Measurements from ENCODE around the gene DCLK1. TPM values are rescaled to one million over a fixed set of nuclear protein-coding genes. Genes with fewer than 3 reads are reported as not detected.

Gene DCLK1
- total RNA-seq, 5 donors from 2014 or later (not counting 1 experiment from before 2014, with no cell fraction given): 0.03 to 0.09 TPM; not detected in 3

GRCh38 chr13:36055366-36055765 is 75.8 kb downstream of the DCLK1 start:
- no peak overlapping the region for H3K27ac Mint-ChIP-seq
- no peaks in the 10 kb centered on the region for H3K36me3 ChIP-seq (ENCODE audit: control insufficient read depth in 2 of 2, extremely low read depth in 1 of 2, insufficient read depth in 1 of 2, low read length in 1 of 2)
- WGBS (ENCODE audit: insufficient coverage): no CpG with 5 or more reads among the region's 4 CpGs
- H3K9me3 Mint-ChIP-seq: peaks cover 2 to 19% (median 5%) of the 10 kb centered on the region in 3 donors
- no peak overlapping the region for H3K27ac ChIP-seq (ENCODE audit: low read length)
- ChIA-PET CTCF (no interaction called here), POLR2A (no interaction called here)
- ATAC-seq (replicated peaks in 1 of 4): no peak
- no peaks in the 10 kb centered on the region for H3K9me3 ChIP-seq
- no peaks in the 10 kb centered on the region for H3K27me3 Mint-ChIP-seq
- H3K36me3 Mint-ChIP-seq: no peaks in the 10 kb centered on the region
- no peak for DNase-seq
- H3K4me1 ChIP-seq (ENCODE audit: control insufficient read depth in 1 of 2, extremely low read depth in 1 of 2, insufficient read depth in 2 of 2, low read length in 2 of 2): no peaks in the 10 kb centered on the region
- no peaks in the 10 kb centered on the region for H3K27me3 ChIP-seq (replicated peaks in 1 of 2; ENCODE audit: control insufficient read depth in 2 of 2, extremely low read depth in 1 of 2, insufficient read depth in 2 of 2, low read length in 1 of 2)
- no peaks in the 10 kb centered on the region for H3K4me1 Mint-ChIP-seq
- no peak overlapping the region for H3K4me3 ChIP-seq (ENCODE audit: control insufficient read depth in 1 of 2, extremely low read depth in 1 of 2, low read length in 1 of 2)
- no peak overlapping the region for H3K4me3 Mint-ChIP-seq

DNA sequence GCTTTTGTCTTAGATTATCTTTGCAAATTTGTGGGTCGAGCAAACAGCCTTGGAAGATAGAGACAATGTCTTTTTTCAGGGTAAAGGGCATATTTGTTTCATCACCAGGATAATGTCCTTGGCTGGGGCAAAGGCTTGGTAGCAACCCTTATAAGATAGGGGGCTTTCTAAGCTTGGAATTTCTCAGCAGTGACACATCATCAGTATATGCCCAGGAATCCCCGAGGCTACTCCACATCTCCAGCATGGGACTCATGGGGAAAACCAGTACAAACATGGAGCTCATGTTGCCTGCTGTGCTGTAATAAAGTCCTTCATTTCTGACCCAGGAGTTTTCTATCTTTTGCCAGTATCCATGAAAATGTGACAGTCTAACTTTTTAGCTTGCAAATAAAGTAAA is 77.1 kb downstream of the DCLK1 start:
- Mint-ChIP-seq H3K4me3 (no peak overlapping the region), H3K36me3 (no peaks in the 10 kb centered on the region)
- CTCF ChIA-PET: no interaction called here

DNA sequence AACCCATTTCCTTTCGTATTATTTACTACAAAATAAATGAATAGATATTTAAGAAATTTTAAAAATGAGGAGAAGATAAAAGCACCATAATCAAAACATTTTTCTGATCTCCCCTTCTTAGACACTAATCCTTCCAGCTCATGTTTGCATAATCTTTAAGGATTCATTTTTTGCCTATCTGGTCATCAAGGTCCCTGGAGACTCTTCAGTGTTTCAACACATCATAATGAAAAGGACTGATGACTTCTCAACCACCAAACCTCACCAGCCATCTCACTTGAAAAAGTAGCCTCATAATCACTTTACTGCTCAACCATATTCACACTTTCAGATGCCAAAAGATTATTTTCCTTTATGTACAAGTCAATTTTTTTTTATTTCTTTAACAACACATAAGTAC is 80.1 kb downstream of the DCLK1 start:
- H3K4me1 Mint-ChIP-seq: no peaks in the 10 kb centered on the region
- ChIA-PET CTCF (no interaction called here), POLR2A (no interaction called here)
- no peak for DNase-seq
- Histone ChIP-seq H3K4me3 (ENCODE audit: control insufficient read depth in 1 of 2, extremely low read depth in 1 of 2, low read length in 1 of 2) (no peak overlapping the region), H3K9me3 (no peaks in the 10 kb centered on the region), H3K4me1 (ENCODE audit: control insufficient read depth in 1 of 2, extremely low read depth in 1 of 2, insufficient read depth in 2 of 2, low read length in 2 of 2) (no peaks in the 10 kb centered on the region), H3K36me3 (ENCODE audit: control insufficient read depth in 2 of 2, extremely low read depth in 1 of 2, insufficient read depth in 1 of 2, low read length in 1 of 2) (no peaks in the 10 kb centered on the region), H3K27ac (ENCODE audit: low read length) (no peak overlapping the region), H3K27me3 (replicated peaks in 1 of 2; ENCODE audit: control insufficient read depth in 2 of 2, extremely low read depth in 1 of 2, insufficient read depth in 2 of 2, low read length in 1 of 2) (no peaks in the 10 kb centered on the region)
- ATAC-seq (replicated peaks in 1 of 4): no peak
- H3K9me3 Mint-ChIP-seq: peaks cover 0 to 15% (median 2%) of the 10 kb centered on the region in 3 donors
- no peak overlapping the region for H3K4me3 Mint-ChIP-seq
- no CpG with 5 or more reads among the region's 1 CpG for WGBS (ENCODE audit: insufficient coverage)
- no peaks in the 10 kb centered on the region for H3K27me3 Mint-ChIP-seq
- H3K27ac Mint-ChIP-seq: no peak overlapping the region
- no peaks in the 10 kb centered on the region for H3K36me3 Mint-ChIP-seq

More for the DNA sequence above, 77.1 kb downstream of the DCLK1 start:
- ATAC-seq (replicated peaks in 1 of 4) (no peak), DNase-seq (no peak)
- Histone ChIP-seq H3K4me3 (ENCODE audit: control insufficient read depth in 1 of 2, extremely low read depth in 1 of 2, low read length in 1 of 2) (no peak overlapping the region), H3K9me3 (no peaks in the 10 kb centered on the region), H3K36me3 (ENCODE audit: control insufficient read depth in 2 of 2, extremely low read depth in 1 of 2, insufficient read depth in 1 of 2, low read length in 1 of 2) (no peaks in the 10 kb centered on the region), H3K27ac (ENCODE audit: low read length) (no peak overlapping the region), H3K4me1 (ENCODE audit: control insufficient read depth in 1 of 2, extremely low read depth in 1 of 2, insufficient read depth in 2 of 2, low read length in 2 of 2) (no peaks in the 10 kb centered on the region), H3K27me3 (replicated peaks in 1 of 2; ENCODE audit: control insufficient read depth in 2 of 2, extremely low read depth in 1 of 2, insufficient read depth in 2 of 2, low read length in 1 of 2) (no peaks in the 10 kb centered on the region)
- Mint-ChIP-seq H3K27ac (no peak overlapping the region), H3K9me3 (peaks cover 2 to 19% (median 5%) of the 10 kb centered on the region in 3 donors), H3K4me1 (no peaks in the 10 kb centered on the region), H3K27me3 (no peaks in the 10 kb centered on the region)
- POLR2A ChIA-PET: no interaction called here
- WGBS (ENCODE audit: insufficient coverage): 33% methylated on average over 2 of the region's 2 CpGs

- Histone ChIP-seq H3K4me3 (ENCODE audit: control insufficient read depth in 1 of 2, extremely low read depth in 1 of 2, low read length in 1 of 2) (no peak overlapping the region), H3K27me3 (replicated peaks in 1 of 2; ENCODE audit: control insufficient read depth in 2 of 2, extremely low read depth in 1 of 2, insufficient read depth in 2 of 2, low read length in 1 of 2) (no peaks in the 10 kb centered on the region), H3K36me3 (ENCODE audit: control insufficient read depth in 2 of 2, extremely low read depth in 1 of 2, insufficient read depth in 1 of 2, low read length in 1 of 2) (no peaks in the 10 kb centered on the region), H3K9me3 (no peaks in the 10 kb centered on the region), H3K4me1 (ENCODE audit: control insufficient read depth in 1 of 2, extremely low read depth in 1 of 2, insufficient read depth in 2 of 2, low read length in 2 of 2) (no peaks in the 10 kb centered on the region), H3K27ac (ENCODE audit: low read length) (no peak overlapping the region)
- POLR2A ChIA-PET: no interaction called here
- Mint-ChIP-seq H3K27me3 (no peaks in the 10 kb centered on the region), H3K4me3 (no peak overlapping the region), H3K36me3 (no peaks in the 10 kb centered on the region), H3K27ac (no peak overlapping the region), H3K9me3 (peaks cover 3 to 7% (median 7%) of the 10 kb centered on the region in 3 donors), H3K4me1 (no peaks in the 10 kb centered on the region)
- DNase-seq (no peak), ATAC-seq (replicated peaks in 1 of 4) (no peak)
- CTCF ChIA-PET: no interaction called here
- WGBS (ENCODE audit: insufficient coverage): 50% methylated on average over 2 of the region's 3 CpGs
Observed at GRCh38 chr13:36046672-36047071, 84.5 kb downstream of the DCLK1 start.

DNA sequence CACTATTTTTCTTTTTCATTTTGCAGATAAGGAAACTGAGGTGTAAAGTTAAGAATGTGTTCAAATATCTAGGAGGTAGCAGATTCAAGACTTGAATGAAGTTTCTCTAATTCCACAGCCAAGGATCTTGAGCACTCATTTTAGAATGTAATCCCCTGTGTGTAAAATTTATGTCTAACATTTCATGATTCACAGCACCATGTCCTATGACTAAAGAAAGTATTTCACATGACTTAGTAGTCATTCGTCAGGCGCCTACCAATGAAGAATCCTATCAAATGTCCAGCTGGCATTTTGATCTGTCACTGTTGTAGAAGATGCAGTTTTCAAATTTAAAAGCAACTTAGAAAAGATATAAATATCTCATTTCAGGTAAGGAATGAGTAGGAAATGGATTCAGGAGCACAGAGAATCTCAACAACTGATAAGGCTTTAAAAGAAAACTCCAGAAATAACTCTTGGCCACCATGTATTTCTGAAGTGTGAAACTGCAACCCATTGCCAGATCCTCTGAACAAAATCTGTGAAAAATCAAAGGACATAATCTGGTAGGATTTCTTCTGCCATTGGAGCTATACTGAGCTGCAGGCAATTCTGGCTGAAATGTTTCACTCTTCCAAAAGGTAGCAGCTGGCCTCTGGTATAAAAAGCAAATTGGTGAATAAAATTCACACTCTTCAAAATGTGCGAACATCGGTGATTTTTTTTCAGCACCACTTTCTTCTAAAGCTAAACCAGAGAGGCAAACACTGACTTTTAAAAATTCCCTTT is 92.2 kb downstream of the DCLK1 start:
- DNase-seq: no peak
- Histone ChIP-seq H3K27ac (ENCODE audit: low read length) (no peak overlapping the region), H3K27me3 (replicated peaks in 1 of 2; ENCODE audit: control insufficient read depth in 2 of 2, extremely low read depth in 1 of 2, insufficient read depth in 2 of 2, low read length in 1 of 2) (no peaks in the 10 kb centered on the region), H3K4me3 (ENCODE audit: control insufficient read depth in 1 of 2, extremely low read depth in 1 of 2, low read length in 1 of 2) (no peak overlapping the region), H3K4me1 (ENCODE audit: control insufficient read depth in 1 of 2, extremely low read depth in 1 of 2, insufficient read depth in 2 of 2, low read length in 2 of 2) (no peaks in the 10 kb centered on the region), H3K36me3 (ENCODE audit: control insufficient read depth in 2 of 2, extremely low read depth in 1 of 2, insufficient read depth in 1 of 2, low read length in 1 of 2) (no peaks in the 10 kb centered on the region), H3K9me3 (no peaks in the 10 kb centered on the region)
- Mint-ChIP-seq H3K27ac (no peak overlapping the region), H3K4me1 (no peaks in the 10 kb centered on the region), H3K4me3 (no peak overlapping the region), H3K9me3 (peaks cover 4 to 8% (median 4%) of the 10 kb centered on the region in 3 donors), H3K27me3 (no peaks in the 10 kb centered on the region), H3K36me3 (no peaks in the 10 kb centered on the region)
- no peak for ATAC-seq (replicated peaks in 1 of 4)
- ChIA-PET POLR2A (no interaction called here), CTCF (interaction anchor here in 1 of 2 donors (0.6 kb wide), 1 partner anchor 62 kb away, joined by 3 read pairs; no protein-coding TSS in a partner anchor)
- WGBS (ENCODE audit: insufficient coverage): no CpG with 5 or more reads among the region's 4 CpGs

- 100% methylated on average over 2 of the region's 4 CpGs for WGBS (ENCODE audit: insufficient coverage)
- POLR2A ChIA-PET: interaction anchor here in 1 of 2 donors (0.6 kb wide), 1 partner anchor 254 kb away, joined by 3 read pairs; no protein-coding TSS in a partner anchor
- Mint-ChIP-seq H3K9me3 (peaks cover 5 to 10% (median 7%) of the 10 kb centered on the region in 3 donors), H3K27ac (no peak overlapping the region), H3K27me3 (no peaks in the 10 kb centered on the region), H3K4me3 (no peak overlapping the region), H3K4me1 (no peaks in the 10 kb centered on the region), H3K36me3 (no peaks in the 10 kb centered on the region)
- no peaks in the 10 kb centered on the region for H3K27me3 ChIP-seq (replicated peaks in 1 of 2; ENCODE audit: control insufficient read depth in 2 of 2, extremely low read depth in 1 of 2, insufficient read depth in 2 of 2, low read length in 1 of 2)
- no peak overlapping the region for H3K4me3 ChIP-seq (ENCODE audit: control insufficient read depth in 1 of 2, extremely low read depth in 1 of 2, low read length in 1 of 2)
- DNase-seq: no peak
- H3K9me3 ChIP-seq: no peaks in the 10 kb centered on the region
- no peak for ATAC-seq (replicated peaks in 1 of 4)
- H3K36me3 ChIP-seq (ENCODE audit: control insufficient read depth in 2 of 2, extremely low read depth in 1 of 2, insufficient read depth in 1 of 2, low read length in 1 of 2): no peaks in the 10 kb centered on the region
- no peak overlapping the region for H3K27ac ChIP-seq (ENCODE audit: low read length)
- CTCF ChIA-PET: no interaction called here
- no peaks in the 10 kb centered on the region for H3K4me1 ChIP-seq (ENCODE audit: control insufficient read depth in 1 of 2, extremely low read depth in 1 of 2, insufficient read depth in 2 of 2, low read length in 2 of 2)
Observed at GRCh38 chr13:36033035-36033434, 98.1 kb downstream of the DCLK1 start.
